Heart left ventricle (tissue), 16 donors: ENCODE measurements around the gene LRRC36. TPM values are rescaled to one million over a fixed set of nuclear protein-coding genes. Genes with fewer than 3 reads are reported as not detected.
"Not testable (repeated sequence)": the region's sequence is repeated elsewhere in the genome, so short reads cannot be mapped to it uniquely, and the experiment has no call there.

Source experiments
- ATAC-seq, 4 donors: fragments of 200-7000 bp; cut with Tn5 transposase; one replicate each; pipeline ENCODE4 v1.9.1; 2020 to 2022; ENCODE audit warnings: moderate library complexity in 4 of 4, mild to moderate bottlenecking in 3 of 4, moderate number of reproducible peaks in 1 of 4
- DNase-seq, 5 donors: peaks; one replicate each; pipeline ENCODE4 v3.0.0-alpha.2; 2020
- H3K27ac ChIP-seq, 12 donors: fragments of 200-600 bp; sonication (generic) in 4 of 12; one replicate each; pipeline versions ENCODE4 v1.5.0 to v1.8.0; 2016 to 2022; ENCODE audit warnings: mild to moderate bottlenecking in 2 of 12
- H3K27me3 ChIP-seq, 9 donors: fragments of 200-600 bp; sonication (generic) in 2 of 9; one replicate each; pipeline versions ENCODE4 v1.5.1 to v1.8.0; 2016 to 2022; ENCODE audit warnings: mild to moderate bottlenecking in 3 of 9
- H3K36me3 ChIP-seq, 9 donors: fragments of 200-600 bp; sonication (generic) in 2 of 9; one replicate each; pipeline versions ENCODE4 v1.5.0 to v1.8.0; 2018 to 2022; ENCODE audit warnings: mild to moderate bottlenecking in 2 of 9
- H3K4me1 ChIP-seq, 12 donors: fragments of 200-600 bp; sonication (generic) in 4 of 12; one replicate each; pipeline versions ENCODE4 v1.5.0 to v1.8.0; 2016 to 2022; ENCODE audit warnings: mild to moderate bottlenecking in 3 of 12
- H3K4me3 ChIP-seq, 12 donors: fragments of 200-600 bp; sonication (generic) in 4 of 12; one replicate each; pipeline versions ENCODE4 v1.5.0 to v1.8.0; 2017 to 2022; ENCODE audit warnings: mild to moderate bottlenecking in 9 of 12, moderate library complexity in 4 of 12
- H3K9me3 ChIP-seq, 12 donors: fragments of 200-600 bp; sonication (generic) in 4 of 12; one replicate each; pipeline versions ENCODE4 v1.5.0 to v1.8.0; 2016 to 2022; ENCODE audit warnings: mild to moderate bottlenecking in 1 of 12
- CTCF ChIP-seq, 12 donors: fragments of 200-600 bp; sonication (generic) in 4 of 12; IDR thresholded peaks; one replicate each; pipeline versions ENCODE4 v1.5.0 to v1.8.0; 2018 to 2022; ENCODE audit warnings: antibody characterized with exemption in 12 of 12, mild to moderate bottlenecking in 5 of 12
- POLR2A ChIP-seq, 2 donors: fragments of 450-650 bp; IDR thresholded peaks; one replicate each; pipeline ENCODE4 v1.6.1; 2017; ENCODE audit warnings: antibody characterized with exemption in 2 of 2, mild to moderate bottlenecking in 2 of 2, moderate library complexity in 2 of 2
- WGBS, 4 donors: extraction: QIAGEN DNeasy Blood & Tissue Kit in 2 of 4; methylation state at CpG; one replicate each; pipeline versions ENCODE4 v1.1.5 to v1.1.7; 2013 to 2018; 5-methylcytosine and 5-hydroxymethylcytosine counted together
- intact Hi-C, 10 donors: fragments of 100-400 bp; cut with DNase I; formaldehyde crosslinking; loops; one replicate each; pipeline versions ENCODE4 v1.11.1 to v1.14.2; 2022
- polyA plus RNA-seq, 2 donors: library from polyadenylated mRNA; stranded (reverse); fragments of 200-250 nt; gene quantifications; one replicate each; pipeline ENCODE4 v1.2.3, GENCODE V29; 2013
- total RNA-seq, 9 donors: library from RNA; depleted of rRNA in 2 of 9; stranded (reverse); fragments of >200 nt in 2 of 9; fragmentation: NEBNext Ultra II Directional in 3 of 9; extraction: Animal tissue kit (Norgen Biotek cat#: 25700) in 3 of 9; gene quantifications; one replicate each; pipeline versions ENCODE4 v1.1.0 to v1.2.4, GENCODE V29; 2016 to 2023
- donor health status: ischemic (EF 13 %, LVEDD 7.1; RV severe dilation, severe dysfunction).
- donor health status: healthy with polysubstance abuse.
- donor health status: DM: no; HTN: yes; CAD: no.
- donor health status: DM: no; HTN: no; CAD: no.
- donor health status: ischemic (EF 25% LVEDD 6.9; RV normal size, moderate dysfunction).
- donor health status: ischemic (EF 25% LVEDD 5.7; RV mildly dilated, moderate dysfunction).
- donor health status: healthy.
- donor health status: DM: yes; HTN: yes; CAD: no.
- donor health status: ischemic (EF 35%, LVEDD 5.7; RV mildly dilated, moderate dysfunction).
- donor health status: nonischemic (EF 11% LVEDD 7.7; RV severe dilation, severe dysfunction).
- donor health status: DM: yes; HTN: yes; CAD: no.
- donor health status: PGD.
- donor health status: ischemic (EF 29% LVEDD 5.4; RV normal size, mild dysfunction).
- donor health status: nonischemic (EF 23%, LVEDD 6.1; RV moderate dilation, normal function).

LRRC36 gene
- total and polyA plus RNA-seq, 11 donors = 0.15 to 0.42 (median 0.27) TPM; not detected in 8

- TF ChIP-seq POLR2A (IDR thresholded peaks at IDR 0.05) (no peak), CTCF (IDR thresholded peaks at IDR 0.05) (no peak)
- intact Hi-C loops = no loop called here
Measured at GRCh38 chr16:67361038-67361437, 34.4 kb downstream of the LRRC36 start.

GRCh38 chr16:67364600-67365235 is 38.1 kb downstream of the LRRC36 start:
- peaks cover 0 to 3% (median 0%) of the 10 kb centered on the region in 9 donors for H3K27me3 ChIP-seq
- no peak for ATAC-seq
- H3K36me3 ChIP-seq = no peaks in the 10 kb centered on the region
- H3K4me3 ChIP-seq = no peak overlapping the region
- intact Hi-C loops = no loop called here
- no peak for DNase-seq
- H3K9me3 ChIP-seq = no peaks in the 10 kb centered on the region
- H3K4me1 ChIP-seq = peaks cover 0 to 27% (median 0%) of the 10 kb centered on the region in 12 donors
- TF ChIP-seq CTCF (IDR thresholded peaks at IDR 0.05) (no peak), POLR2A (IDR thresholded peaks at IDR 0.05) (no peak)
- peak overlapping the region in 4 of 12 donors; percentile 15 to 47 (median 28) for H3K27ac ChIP-seq

More at GRCh38 chr16:67361038-67361437, 34.4 kb downstream of the LRRC36 start:
- Histone ChIP-seq H3K36me3 (no peaks in the 10 kb centered on the region), H3K9me3 (no peaks in the 10 kb centered on the region), H3K27me3 (peaks cover 0 to 2% (median 0%) of the 10 kb centered on the region in 9 donors), H3K27ac (no peak overlapping the region), H3K4me3 (no peak overlapping the region), H3K4me1 (peaks cover 0 to 23% (median 0%) of the 10 kb centered on the region in 12 donors)
- ATAC-seq (no peak), DNase-seq (no peak)
- WGBS, 4 donors = 81 to 89% (median 86%) methylated on average over 3 of the region's 3 CpGs

- Histone ChIP-seq H3K9me3 (no peaks in the 10 kb centered on the region), H3K4me3 (no peak overlapping the region), H3K36me3 (no peaks in the 10 kb centered on the region), H3K4me1 (peaks cover 0 to 8% (median 0%) of the 10 kb centered on the region in 12 donors), H3K27me3 (peaks cover 0 to 6% (median 0%) of the 10 kb centered on the region in 9 donors), H3K27ac (no peak overlapping the region)
- ATAC-seq (no peak), DNase-seq (no peak)
- no peak for TF ChIP-seq POLR2A (IDR thresholded peaks at IDR 0.05)
- no peak for TF ChIP-seq CTCF (IDR thresholded peaks at IDR 0.05)
- intact Hi-C loops = loop anchor here in 8 of 10 donors (2.0 to 10.0 kb wide), 5 partner anchors 47 to 98 kb away; partner anchors contain the start of gene ZDHHC1 (in 1 of the 8)
- WGBS, 4 donors = 87 to 91% (median 89%) methylated on average over 4 of the region's 4 CpGs
Measured at GRCh38 chr16:67370661-67371060, 44.0 kb downstream of the LRRC36 start.

GRCh38 chr16:67372664-67373063 is 46.0 kb downstream of the LRRC36 start:
- H3K36me3 ChIP-seq = no peaks in the 10 kb centered on the region
- no peak for ATAC-seq
- H3K4me1 ChIP-seq = no peaks in the 10 kb centered on the region
- no peak overlapping the region for H3K27ac ChIP-seq
- TF ChIP-seq CTCF (IDR thresholded peaks at IDR 0.05) = peak in 11 of 12 donors; percentile 27 to 59 (median 50)
- TF ChIP-seq POLR2A (IDR thresholded peaks at IDR 0.05) = no peak
- H3K9me3 ChIP-seq = no peaks in the 10 kb centered on the region
- no peak for DNase-seq
- intact Hi-C loops = loop anchor here in 8 of 10 donors (1.0 to 10.0 kb wide), 5 partner anchors 44 to 95 kb away; partner anchors contain the start of gene ZDHHC1 (in 2 of the 8)
- H3K27me3 ChIP-seq = peaks cover 0 to 6% (median 0%) of the 10 kb centered on the region in 9 donors
- no peak overlapping the region for H3K4me3 ChIP-seq

GRCh38 chr16:67376012-67376411 is 49.4 kb downstream of the LRRC36 start:
- not testable (repeated sequence) for ATAC-seq, H3K27ac ChIP-seq, H3K27me3 ChIP-seq, DNase-seq, H3K4me1 ChIP-seq, H3K9me3 ChIP-seq, H3K4me3 ChIP-seq, H3K36me3 ChIP-seq
- intact Hi-C loops = loop anchor here in 4 of 10 donors (10.0 kb wide), 1 partner anchor 89 kb away; no protein-coding TSS in a partner anchor
- 91 to 93% (median 92%) methylated on average over 11 of the region's 11 CpGs for WGBS, 4 donors
